ENCODE measurements around the gene PEX5L.

Gene PEX5L

DNA sequence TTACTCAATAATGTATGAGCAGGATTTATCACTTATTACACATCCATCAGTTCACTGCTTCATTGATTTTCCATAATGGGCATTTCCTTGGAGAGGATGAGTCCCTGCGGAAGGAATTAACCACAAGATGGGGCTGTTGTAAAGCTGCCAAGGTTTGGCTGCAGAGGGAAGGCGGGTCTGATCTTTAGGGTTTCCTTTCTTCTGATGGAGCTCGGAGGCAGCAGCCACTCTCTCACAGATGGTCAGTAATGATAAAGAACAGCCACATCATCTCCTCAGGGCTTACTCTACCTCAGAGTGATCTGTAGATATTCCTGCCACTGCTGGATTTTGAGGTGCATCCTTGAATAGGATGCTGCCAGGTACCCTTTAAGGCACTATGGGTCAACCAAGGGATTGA, 268.7 kb downstream of the PEX5L start:
- peak; percentile 36 for DNase-seq

GRCh38 chr3:179766416-179767133, 270.2 kb downstream of the PEX5L start:
- no peak for DNase-seq

- no peak for DNase-seq
Observed at GRCh38 chr3:179765396-179765795, 271.3 kb downstream of the PEX5L start.

DNA sequence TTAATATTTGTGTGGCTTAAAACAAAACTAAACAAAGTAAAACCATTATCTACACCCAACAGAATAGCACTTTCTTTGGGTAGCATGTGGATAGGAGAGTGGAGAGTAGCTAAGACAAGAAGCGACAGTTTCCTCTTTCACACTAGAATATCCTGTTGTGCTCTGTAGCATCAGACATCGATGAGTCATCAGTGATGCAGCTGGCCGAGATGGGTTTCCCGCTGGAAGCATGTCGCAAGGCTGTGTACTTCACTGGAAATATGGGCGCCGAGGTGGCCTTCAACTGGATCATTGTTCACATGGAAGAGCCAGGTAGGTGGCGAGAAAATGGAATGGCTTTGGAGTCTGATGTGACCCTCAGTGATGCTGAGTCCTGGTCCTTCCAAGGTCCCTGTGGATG, 275.8 kb downstream of the PEX5L start:
- DNase-seq: no peak

GRCh38 chr3:179750720-179751328, 285.9 kb downstream of the PEX5L start:
- peak; percentile 8 for DNase-seq

DNA sequence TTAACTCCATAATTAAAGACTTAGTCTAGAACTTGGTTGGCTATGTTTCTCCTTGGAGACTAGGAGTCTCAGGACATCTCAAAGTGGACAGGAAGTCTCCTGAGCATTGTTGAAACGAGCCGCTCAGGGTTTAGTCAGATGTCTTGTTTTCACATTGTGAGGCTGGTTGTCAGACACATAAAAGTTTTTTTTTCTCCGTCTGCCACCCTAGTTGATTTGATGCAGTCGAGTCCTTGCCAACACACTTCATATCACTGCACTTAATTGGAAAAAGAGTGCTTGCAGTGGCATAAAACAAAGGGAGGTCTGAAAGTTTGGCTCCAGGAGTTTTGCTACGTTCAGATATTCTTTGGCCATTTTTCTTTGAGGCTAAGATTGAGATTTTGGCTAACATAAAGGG, 291.0 kb downstream of the PEX5L start:
- DNase-seq: no peak

DNA sequence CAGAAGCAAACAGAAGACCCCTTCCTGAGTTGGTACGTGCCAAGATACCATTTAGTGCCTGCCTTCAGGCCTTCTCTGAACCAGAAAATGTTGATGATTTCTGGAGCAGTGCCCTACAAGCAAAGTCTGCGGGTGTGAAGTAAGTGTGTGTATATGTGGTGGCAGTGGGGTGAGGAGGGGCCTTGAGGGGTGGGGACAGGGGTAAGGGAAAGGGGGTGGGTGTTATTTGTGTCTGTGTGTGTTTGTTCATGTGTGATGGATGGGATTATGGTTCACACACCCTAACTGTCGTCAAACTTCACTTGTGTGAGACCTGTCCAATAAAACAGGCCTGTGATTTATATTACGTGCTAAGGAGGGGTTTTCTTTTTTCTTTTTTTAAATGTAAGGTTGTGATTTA, 291.7 kb downstream of the PEX5L start:
- DNase-seq: no peak

All from midbrain (tissue), 1 donor.